MM.1S (cell line): Measurements from ENCODE around the gene DPM1.

Experiments used
- DNase-seq: peaks from one replicate; pipeline ENCODE4 v3.0.0-alpha.2; 2015
- H2AFZ ChIP-seq: fragments of 300-600 bp; sonication (generic); 2 replicates; pipeline ENCODE4 v1.6.0; 2016; ENCODE audit warnings: antibody characterized with exemption, low read length
- H3F3A ChIP-seq: fragments of 300-600 bp; sonication (generic); 2 replicates; pipeline ENCODE4 v1.6.1; 2016; ENCODE audit warnings: mild to moderate bottlenecking, antibody characterized with exemption, low read length, moderate library complexity, mixed read lengths; ENCODE audit not compliant: insufficient read depth
- H3K27ac ChIP-seq: fragments of 300-600 bp; sonication (generic); 2 replicates; pipeline ENCODE4 v1.5.1; 2016; ENCODE audit warnings: mild to moderate bottlenecking, low read length
- H3K27me3 ChIP-seq: fragments of 300-600 bp; sonication (generic); replicated peaks from 2 replicates; pipeline ENCODE4 v1.6.0; 2016; ENCODE audit warnings: low read length; ENCODE audit not compliant: insufficient read depth
- H3K36me3 ChIP-seq: fragments of 300-600 bp; sonication (generic); replicated peaks from 2 replicates; pipeline ENCODE4 v1.6.1; 2016; ENCODE audit warnings: mild to moderate bottlenecking, low read length, mixed read lengths; ENCODE audit not compliant: insufficient read depth
- H3K4me1 ChIP-seq: fragments of 300-600 bp; sonication (generic); 2 replicates; pipeline ENCODE4 v1.6.1; 2016; ENCODE audit warnings: low read length, mixed read lengths
- H3K4me2 ChIP-seq: fragments of 300-600 bp; sonication (generic); 2 replicates; pipeline ENCODE4 v1.6.0; 2016; ENCODE audit warnings: low read depth, low read length
- H3K4me3 ChIP-seq: fragments of 300-600 bp; sonication (generic); 2 replicates; pipeline ENCODE4 v1.5.1; 2016; ENCODE audit warnings: low read length, mixed read lengths
- H3K79me2 ChIP-seq: fragments of 300-600 bp; sonication (generic); 2 replicates; pipeline ENCODE4 v1.6.1; 2016; ENCODE audit warnings: mixed run types, low read length, mixed read lengths
- H3K9ac ChIP-seq: fragments of 300-600 bp; sonication (generic); 2 replicates; pipeline ENCODE4 v1.6.1; 2016; ENCODE audit warnings: low read length, mixed read lengths
- H3K9me2 ChIP-seq: fragments of 300-600 bp; sonication (generic); replicated peaks from 2 replicates; pipeline ENCODE4 v1.6.1; 2016; ENCODE audit warnings: mild to moderate bottlenecking, low read length, mixed read lengths; ENCODE audit not compliant: insufficient read depth
- H3K9me3 ChIP-seq: fragments of 300-600 bp; sonication (generic); replicated peaks from 2 replicates; pipeline ENCODE4 v1.6.1; 2016; ENCODE audit warnings: mild to moderate bottlenecking, low read length, mixed read lengths; ENCODE audit not compliant: insufficient read depth
- H4K20me1 ChIP-seq: fragments of 300-600 bp; sonication (generic); 2 replicates; pipeline ENCODE4 v1.6.1; 2016; ENCODE audit warnings: mild to moderate bottlenecking, low read length, moderate library complexity, mixed read lengths; ENCODE audit not compliant: insufficient read depth
- CTCF ChIP-seq: fragments of 300-600 bp; sonication (generic); IDR thresholded peaks from 2 replicates; pipeline ENCODE4 v1.5.1; 2016; ENCODE audit warnings: antibody characterized with exemption, low read length, mixed read lengths
- EZH2 ChIP-seq: fragments of 300-600 bp; sonication (generic); optimal IDR thresholded peaks from 2 replicates; pipeline ENCODE3; 2017; ENCODE audit warnings: low read depth, mild to moderate bottlenecking, antibody characterized with exemption, low read length, mixed read lengths
- EZH2phosphoT487 ChIP-seq: fragments of 300-600 bp; sonication (generic); IDR thresholded peaks from 2 replicates; pipeline ENCODE4 v1.6.1; 2018; ENCODE audit warnings: antibody characterized with exemption, low read length

The DPM1 gene

GRCh38 chr20:51003753-51004152 is 45.4 kb upstream of the DPM1 start:
- H3F3A ChIP-seq = no peaks in the 10 kb centered on the region
- no peak overlapping the region for H3K9ac ChIP-seq
- no peaks in the 10 kb centered on the region for H3K36me3 ChIP-seq
- no peaks in the 10 kb centered on the region for H3K9me3 ChIP-seq
- H3K9me2 ChIP-seq = no peaks in the 10 kb centered on the region
- H3K27ac ChIP-seq = no peak overlapping the region
- H2AFZ ChIP-seq = no peak overlapping the region
- no peak for TF ChIP-seq EZH2phosphoT487
- H3K4me3 ChIP-seq = no peak overlapping the region
- peaks cover 44% of the 10 kb centered on the region for H3K27me3 ChIP-seq
- H4K20me1 ChIP-seq = no peaks in the 10 kb centered on the region
- H3K4me2 ChIP-seq = no peak overlapping the region
- no peak for DNase-seq
- H3K4me1 ChIP-seq = no peaks in the 10 kb centered on the region
- H3K79me2 ChIP-seq = no peaks in the 10 kb centered on the region

GRCh38 chr20:51002633-51003032 is 44.3 kb upstream of the DPM1 start:
- Histone ChIP-seq H3K36me3 (no peaks in the 10 kb centered on the region), H4K20me1 (no peaks in the 10 kb centered on the region), H3K9ac (no peak overlapping the region), H2AFZ (no peak overlapping the region), H3F3A (no peaks in the 10 kb centered on the region), H3K4me2 (no peak overlapping the region), H3K27me3 (peaks cover 50% of the 10 kb centered on the region), H3K9me2 (no peaks in the 10 kb centered on the region), H3K4me1 (no peaks in the 10 kb centered on the region), H3K27ac (no peak overlapping the region), H3K9me3 (no peaks in the 10 kb centered on the region), H3K4me3 (no peak overlapping the region), H3K79me2 (no peaks in the 10 kb centered on the region)
- TF ChIP-seq CTCF (no peak), EZH2phosphoT487 (no peak), EZH2 (no peak)
- DNase-seq = no peak

- H3K79me2 ChIP-seq = no peaks in the 10 kb centered on the region
- no peak overlapping the region for H3K4me3 ChIP-seq
- H3K36me3 ChIP-seq = no peaks in the 10 kb centered on the region
- peaks cover 58% of the 10 kb centered on the region for H3K27me3 ChIP-seq
- no peaks in the 10 kb centered on the region for H4K20me1 ChIP-seq
- no peak overlapping the region for H3K27ac ChIP-seq
- H3K9me3 ChIP-seq = no peaks in the 10 kb centered on the region
- H3F3A ChIP-seq = no peaks in the 10 kb centered on the region
- H3K9me2 ChIP-seq = no peaks in the 10 kb centered on the region
- H3K4me1 ChIP-seq = no peaks in the 10 kb centered on the region
- H3K9ac ChIP-seq = no peak overlapping the region
- H2AFZ ChIP-seq = no peak overlapping the region
- TF ChIP-seq CTCF (no peak), EZH2 (no peak), EZH2phosphoT487 (no peak)
- no peak for DNase-seq
- H3K4me2 ChIP-seq = no peak overlapping the region
Measured at GRCh38 chr20:51001430-51002265, 43.3 kb upstream of the DPM1 start.

- Histone ChIP-seq H3K4me1 (no peaks in the 10 kb centered on the region), H4K20me1 (no peaks in the 10 kb centered on the region), H2AFZ (no peak overlapping the region), H3K9me3 (no peaks in the 10 kb centered on the region), H3K4me3 (no peak overlapping the region), H3K9me2 (no peaks in the 10 kb centered on the region), H3K27ac (no peak overlapping the region), H3K9ac (no peak overlapping the region), H3F3A (no peaks in the 10 kb centered on the region), H3K36me3 (no peaks in the 10 kb centered on the region), H3K79me2 (no peaks in the 10 kb centered on the region), H3K4me2 (no peak overlapping the region), H3K27me3 (peaks cover 58% of the 10 kb centered on the region)
- no peak for DNase-seq
- TF ChIP-seq EZH2 = no peak
- TF ChIP-seq CTCF = no peak
- TF ChIP-seq EZH2phosphoT487 = no peak
Measured at GRCh38 chr20:50999355-50999754, 41.0 kb upstream of the DPM1 start.
